Osteoblast (primary cell): Measurements from ENCODE around the gene ERLIN1. TPM values are rescaled to one million over a fixed set of nuclear protein-coding genes. Genes with fewer than 3 reads are reported as not detected.
A peak's percentile ranks its signal among the peaks of the same experiment; 100 is the strongest.

Experiments
- DNase-seq: peaks from one replicate; pipeline ENCODE4 v3.0.0; 2011; ENCODE audit warnings: low spot score, mixed read lengths; ENCODE audit not compliant: insufficient read length; ENCODE audit errors: missing footprints
- H2AFZ ChIP-seq: 2 replicates; pipeline ENCODE4 v1.6.0; 2011; ENCODE audit warnings: mild to moderate bottlenecking, low read length
- H3K27ac ChIP-seq: 2 replicates; pipeline ENCODE4 v1.5.1; 2011; ENCODE audit warnings: mild to moderate bottlenecking, low read depth, low read length, moderate library complexity
- H3K27me3 ChIP-seq: 2 replicates; pipeline ENCODE4 v1.6.0; 2012; ENCODE audit warnings: mild to moderate bottlenecking, control low read depth, inconsistent platforms, low read length, moderate library complexity; ENCODE audit not compliant: insufficient read depth
- H3K36me3 ChIP-seq: 2 replicates; pipeline ENCODE4 v1.5.1; 2011; ENCODE audit warnings: mild to moderate bottlenecking, low read length, control low read depth, moderate library complexity; ENCODE audit not compliant: insufficient read depth
- H3K4me1 ChIP-seq: 2 replicates; pipeline ENCODE4 v1.5.1; 2011; ENCODE audit warnings: mild to moderate bottlenecking, low read length, control low read depth, moderate library complexity; ENCODE audit not compliant: insufficient read depth
- H3K4me2 ChIP-seq: 2 replicates; pipeline ENCODE4 v1.6.0; 2011; ENCODE audit warnings: mild to moderate bottlenecking, low read length; ENCODE audit not compliant: insufficient read depth
- H3K4me3 ChIP-seq: fragments of 200-600 bp; sonication (generic); 3 replicates; pipeline ENCODE4 v1.5.1; 2012; ENCODE audit warnings: mild to moderate bottlenecking, low read length, inconsistent platforms; ENCODE audit not compliant: insufficient read depth
- H3K79me2 ChIP-seq: 2 replicates; pipeline ENCODE4 v1.6.0; 2012; ENCODE audit warnings: mild to moderate bottlenecking, low read length, control low read depth, inconsistent platforms; ENCODE audit not compliant: insufficient read depth
- H3K9me3 ChIP-seq: 2 replicates; pipeline ENCODE4 v1.5.1; 2011; ENCODE audit warnings: low read depth, low read length, control low read depth
- H4K20me1 ChIP-seq: 2 replicates; pipeline ENCODE4 v1.6.0; 2012; ENCODE audit warnings: mild to moderate bottlenecking, low read length, control low read depth; ENCODE audit not compliant: insufficient read depth
- CTCF ChIP-seq: IDR thresholded peaks from 2 replicates; pipeline ENCODE4 v1.5.1; 2011; ENCODE audit warnings: mild to moderate bottlenecking, low read depth, low read length, moderate library complexity; ENCODE audit errors: extremely low read depth
- total RNA-seq: library from RNA; depleted of rRNA; stranded (reverse); fragments of >200 nt; gene quantifications from 2 replicates; pipeline ENCODE4 v1.2.3, GENCODE V29; 2012

ERLIN1 gene
- total RNA-seq, 1 donor, result 28.6 TPM

- Histone ChIP-seq H3K36me3 (peaks cover 10% of the 10 kb centered on the region), H3K4me3 (no peak overlapping the region), H4K20me1 (no peaks in the 10 kb centered on the region), H2AFZ (no peak overlapping the region), H3K79me2 (peaks cover 19% of the 10 kb centered on the region), H3K27ac (peak overlapping the region; percentile 12), H3K4me2 (peak overlapping the region; percentile 1), H3K9me3 (no peaks in the 10 kb centered on the region), H3K27me3 (no peaks in the 10 kb centered on the region), H3K4me1 (peaks cover 6% of the 10 kb centered on the region)
- TF ChIP-seq CTCF, result no peak
- peak; percentile 50 for DNase-seq
These were observed 18.1 kb downstream of the ERLIN1 start for GRCh38 chr10:100167553-100168312.

GRCh38 chr10:100163704-100164621, 21.9 kb downstream of the ERLIN1 start:
- Histone ChIP-seq H2AFZ (no peak overlapping the region), H3K9me3 (no peaks in the 10 kb centered on the region), H3K36me3 (peaks cover 3% of the 10 kb centered on the region), H3K27me3 (no peaks in the 10 kb centered on the region), H3K4me2 (peak overlapping the region; percentile 12), H4K20me1 (no peaks in the 10 kb centered on the region), H3K27ac (peak overlapping the region; percentile 33), H3K4me1 (peaks cover 6% of the 10 kb centered on the region), H3K79me2 (peaks cover 23% of the 10 kb centered on the region), H3K4me3 (no peak overlapping the region)
- TF ChIP-seq CTCF, result no peak
- DNase-seq, result no peak

GRCh38 chr10:100162696-100163095, 23.1 kb downstream of the ERLIN1 start:
- Histone ChIP-seq H3K27me3 (no peaks in the 10 kb centered on the region), H3K79me2 (peaks cover 33% of the 10 kb centered on the region), H3K4me2 (no peak overlapping the region), H4K20me1 (no peaks in the 10 kb centered on the region), H3K9me3 (no peaks in the 10 kb centered on the region), H3K4me1 (peaks cover 6% of the 10 kb centered on the region), H3K36me3 (peaks cover 4% of the 10 kb centered on the region), H3K4me3 (no peak overlapping the region), H2AFZ (no peak overlapping the region), H3K27ac (no peak overlapping the region)
- no peak for TF ChIP-seq CTCF
- no peak for DNase-seq
